Stimulated activated CD4-positive, alpha-beta T cell treated with anti-CD3 and anti-CD28 coated beads, Interleukin-15, amount 100 ng/mL, for 1 hour (primary cell): ENCODE results near the gene KMT2B.
A peak's percentile ranks its signal among the peaks of the same experiment; 100 is the strongest.
"Not testable (repeated sequence)": the region's sequence is repeated elsewhere in the genome, so short reads cannot be mapped to it uniquely, and the experiment has no call there.

Experiments used
- DNase-seq, 2 donors: peaks; one replicate each; pipeline ENCODE4 v3.0.0-alpha.2; 2020; ENCODE audit warnings: low read depth in 1 of 2, low spot score in 1 of 2

Gene KMT2B

GRCh38 chr19:35717665-35718344 is at the start of gene KMT2B:
Gene KMT2B (plus strand): TSS chr19:35718003. CDS start chr19:35718019, 16 bp downstream.
- DNase-seq, result no peak

GRCh38 chr19:35669566-35669965 is 48.2 kb upstream of the KMT2B start:
- no peak for DNase-seq

- DNase-seq, result no peak
Observed at GRCh38 chr19:35669974-35670373, 47.8 kb upstream of the KMT2B start.

GRCh38 chr19:35670686-35671085 is 47.1 kb upstream of the KMT2B start:
- no peak for DNase-seq

GRCh38 chr19:35671818-35672217 is 46.0 kb upstream of the KMT2B start:
- no peak for DNase-seq

- peak in 1 of 2 donors; percentile 21 for DNase-seq
Observed at GRCh38 chr19:35673121-35673804, 44.5 kb upstream of the KMT2B start.

GRCh38 chr19:35675589-35676140 is 42.1 kb upstream of the KMT2B start:
- DNase-seq, result no peak

GRCh38 chr19:35689836-35690235 is 28.0 kb upstream of the KMT2B start:
- no peak for DNase-seq

- DNase-seq, result not testable (repeated sequence)
Observed at GRCh38 chr19:35691106-35691505, 26.7 kb upstream of the KMT2B start.

GRCh38 chr19:35692010-35692409 is 25.8 kb upstream of the KMT2B start:
- no peak for DNase-seq

- no peak for DNase-seq
Observed at GRCh38 chr19:35693422-35693821, 24.4 kb upstream of the KMT2B start.

- DNase-seq, result peak; percentile 80 to 81
Observed at GRCh38 chr19:35693835-35694599, 23.8 kb upstream of the KMT2B start.

GRCh38 chr19:35695895-35696422 is 21.8 kb upstream of the KMT2B start:
- no peak for DNase-seq

GRCh38 chr19:35696835-35697234 is 21.0 kb upstream of the KMT2B start:
- DNase-seq, result no peak

- peak; percentile 80 to 83 for DNase-seq
Observed at GRCh38 chr19:35702223-35703012, 15.4 kb upstream of the KMT2B start.

- no peak for DNase-seq
Observed at GRCh38 chr19:35703343-35703742, 14.5 kb upstream of the KMT2B start.

GRCh38 chr19:35704218-35704617 is 13.6 kb upstream of the KMT2B start, which contains the start of gene ZBTB32:
Gene ZBTB32 (plus strand): TSS chr19:35704558. CDS start chr19:35714627, 10,069 bp downstream.
- DNase-seq, result no peak

- no peak for DNase-seq
Observed at GRCh38 chr19:35708391-35708790, 9.4 kb upstream of the KMT2B start.

GRCh38 chr19:35710784-35711723 is 6.7 kb upstream of the KMT2B start:
- DNase-seq, result no peak
